Activated naive CD4-positive, alpha-beta T cell treated with anti-CD3 and anti-CD28 coated beads, Interleukin-2, amount 50 U/mL, for 24 hours (primary cell): Measurements from ENCODE around the gene GLIS2.
A peak's percentile ranks its signal among the peaks of the same experiment; 100 is the strongest.

ENCODE experiments used
- H3K27ac Mint-ChIP-seq: one replicate; pipeline ENCODE4 v1.8.0; 2021; ENCODE audit warnings: mild to moderate bottlenecking, mixed read lengths
- H3K27me3 Mint-ChIP-seq: one replicate; pipeline ENCODE4 v1.8.0; 2021; ENCODE audit warnings: mixed read lengths
- H3K36me3 Mint-ChIP-seq: one replicate; pipeline ENCODE4 v1.8.0; 2021; ENCODE audit warnings: mixed read lengths
- H3K4me1 Mint-ChIP-seq: one replicate; pipeline ENCODE4 v1.8.0; 2021; ENCODE audit warnings: mixed read lengths
- H3K4me3 Mint-ChIP-seq: one replicate; pipeline ENCODE4 v1.8.0; 2021; ENCODE audit warnings: mild to moderate bottlenecking, mixed read lengths
- H3K9me3 Mint-ChIP-seq: one replicate; pipeline ENCODE4 v1.8.0; 2021; ENCODE audit warnings: mixed read lengths

Gene GLIS2

DNA sequence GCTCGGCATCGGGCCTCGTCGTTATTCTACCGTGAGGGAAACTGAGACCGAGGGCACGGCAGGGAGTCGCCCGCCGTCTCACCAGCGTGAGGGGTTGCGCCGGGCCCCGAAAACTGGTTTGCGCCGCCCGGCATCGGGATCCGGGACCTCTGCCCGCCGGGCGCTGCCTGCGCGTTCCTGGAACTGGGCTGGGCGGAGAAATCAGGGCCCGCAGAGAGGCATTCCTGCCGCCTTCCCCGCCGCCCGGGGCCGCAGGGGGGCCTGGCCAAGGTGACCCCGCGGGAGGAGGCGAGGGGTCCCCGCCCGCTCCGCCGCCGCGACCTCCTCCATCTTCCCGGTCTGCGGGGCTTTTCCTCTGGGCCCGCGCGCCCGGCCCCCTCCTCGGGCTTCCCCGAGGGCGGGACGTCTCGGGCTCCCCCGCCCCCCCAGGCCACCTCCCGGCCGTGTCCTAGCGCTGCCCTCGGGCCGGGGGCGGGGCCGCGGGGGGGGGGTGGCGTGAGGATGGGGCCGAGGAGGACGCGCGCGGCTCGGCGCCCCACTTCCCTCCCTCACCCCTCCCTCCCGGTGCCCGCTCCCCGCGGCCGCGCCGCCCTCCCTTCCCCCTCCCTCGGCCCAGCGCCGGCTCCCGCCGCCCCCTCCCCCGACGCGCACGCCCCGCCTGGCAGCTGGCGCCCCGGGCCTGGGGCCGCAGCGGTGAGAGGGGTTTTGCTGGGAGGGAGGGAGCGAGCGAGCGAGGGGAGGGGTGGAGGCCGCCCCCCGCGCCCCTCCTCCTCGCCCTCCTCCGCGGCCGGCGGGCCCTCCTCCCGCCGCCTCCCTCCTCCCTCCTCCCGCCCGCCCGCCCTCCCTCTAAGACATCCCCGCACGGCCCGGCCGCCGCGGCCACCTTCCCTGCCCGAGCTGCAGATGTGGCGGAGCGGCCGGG is at the start of gene GLIS2:
Gene GLIS2, plus strand, starts transcription at position 882 of the 922 bp plus-strand sequence. CDS start 16,214 bp downstream, outside the sequence.
- H3K9me3 Mint-ChIP-seq = no peaks in the 10 kb centered on the region
- H3K27ac Mint-ChIP-seq = no peak within 1 kb of the TSS
- H3K4me1 Mint-ChIP-seq = peaks cover 11% of the 10 kb centered on the region
- no peaks in the 10 kb centered on the region for H3K36me3 Mint-ChIP-seq
- H3K27me3 Mint-ChIP-seq = peaks cover 15% of the 10 kb centered on the region
- H3K4me3 Mint-ChIP-seq = peak within 1 kb of the TSS; percentile 93

DNA sequence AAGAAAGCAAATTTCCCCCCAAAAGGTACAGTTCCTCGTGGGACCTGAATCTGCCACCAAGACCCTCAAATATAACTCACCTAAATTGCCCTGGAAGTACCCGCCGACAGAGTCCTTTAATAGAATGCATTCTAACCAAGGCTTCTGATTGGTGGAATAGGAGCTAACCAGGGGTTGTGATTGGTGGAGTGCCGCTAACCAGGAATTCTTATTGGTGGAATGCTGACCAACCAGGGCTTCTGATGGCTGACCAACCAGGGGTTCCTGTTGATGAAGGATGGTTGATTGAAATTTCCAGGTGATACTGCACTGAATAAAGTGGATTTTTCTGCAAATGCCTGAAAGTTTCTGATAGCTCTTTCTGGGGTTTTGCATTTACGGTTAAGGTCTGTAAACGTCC is 49.5 kb upstream of the GLIS2 start:
- H3K4me3 Mint-ChIP-seq = no peak overlapping the region
- peaks cover 7% of the 10 kb centered on the region for H3K36me3 Mint-ChIP-seq
- no peak overlapping the region for H3K27ac Mint-ChIP-seq
- H3K4me1 Mint-ChIP-seq = peaks cover 23% of the 10 kb centered on the region
- H3K9me3 Mint-ChIP-seq = no peaks in the 10 kb centered on the region
- no peaks in the 10 kb centered on the region for H3K27me3 Mint-ChIP-seq

DNA sequence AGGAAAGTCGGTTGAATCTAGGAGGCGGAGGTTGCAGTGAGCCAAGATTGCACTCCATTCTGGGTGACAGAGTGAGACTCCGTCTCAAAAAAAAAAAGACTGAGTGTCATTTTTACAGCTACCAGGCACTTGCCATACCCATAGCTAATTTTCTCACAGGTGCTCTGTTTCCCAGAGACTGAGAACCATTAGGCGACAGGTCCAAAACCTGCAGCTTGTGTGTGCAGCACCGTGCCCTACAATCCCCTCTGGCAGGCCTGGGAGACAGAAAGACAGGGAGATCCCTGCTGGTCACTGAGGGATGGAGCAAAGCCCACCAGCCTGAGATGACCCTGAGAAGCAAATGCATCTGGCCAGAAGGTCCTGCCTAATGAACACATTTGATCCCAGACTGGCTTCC is 45.8 kb upstream of the GLIS2 start:
- no peaks in the 10 kb centered on the region for H3K27me3 Mint-ChIP-seq

DNA sequence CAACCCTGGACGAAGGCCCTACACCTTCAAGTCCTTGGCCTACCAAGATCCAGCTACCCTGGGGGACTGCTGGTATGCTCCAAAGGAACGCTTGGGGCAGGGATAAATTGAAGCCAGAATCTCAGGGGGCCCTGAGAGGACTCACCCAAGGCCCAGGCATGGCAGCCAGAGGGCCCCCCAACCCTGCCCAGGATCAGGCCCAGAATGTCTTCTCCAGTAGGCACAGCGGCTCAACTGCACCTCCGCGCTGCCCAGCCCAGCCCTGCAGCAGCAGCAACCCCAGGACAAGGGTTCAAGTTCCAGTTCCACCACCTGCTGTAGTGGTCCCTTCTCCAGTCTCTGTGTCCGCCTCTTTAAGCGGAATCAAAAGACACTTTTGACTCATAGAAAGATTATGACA is 45.3 kb upstream of the GLIS2 start:
- peaks cover 19% of the 10 kb centered on the region for H3K4me1 Mint-ChIP-seq
- H3K4me3 Mint-ChIP-seq = peak overlapping the region; percentile 89
- H3K27me3 Mint-ChIP-seq = no peaks in the 10 kb centered on the region
- no peaks in the 10 kb centered on the region for H3K9me3 Mint-ChIP-seq
- no peaks in the 10 kb centered on the region for H3K36me3 Mint-ChIP-seq
- H3K27ac Mint-ChIP-seq = peak overlapping the region; percentile 95

More for the DNA sequence above, 45.8 kb upstream of the GLIS2 start:
- Mint-ChIP-seq H3K4me3 (peak overlapping the region; percentile 89), H3K36me3 (no peaks in the 10 kb centered on the region), H3K4me1 (peaks cover 19% of the 10 kb centered on the region), H3K27ac (peak overlapping the region; percentile 8), H3K9me3 (no peaks in the 10 kb centered on the region)

DNA sequence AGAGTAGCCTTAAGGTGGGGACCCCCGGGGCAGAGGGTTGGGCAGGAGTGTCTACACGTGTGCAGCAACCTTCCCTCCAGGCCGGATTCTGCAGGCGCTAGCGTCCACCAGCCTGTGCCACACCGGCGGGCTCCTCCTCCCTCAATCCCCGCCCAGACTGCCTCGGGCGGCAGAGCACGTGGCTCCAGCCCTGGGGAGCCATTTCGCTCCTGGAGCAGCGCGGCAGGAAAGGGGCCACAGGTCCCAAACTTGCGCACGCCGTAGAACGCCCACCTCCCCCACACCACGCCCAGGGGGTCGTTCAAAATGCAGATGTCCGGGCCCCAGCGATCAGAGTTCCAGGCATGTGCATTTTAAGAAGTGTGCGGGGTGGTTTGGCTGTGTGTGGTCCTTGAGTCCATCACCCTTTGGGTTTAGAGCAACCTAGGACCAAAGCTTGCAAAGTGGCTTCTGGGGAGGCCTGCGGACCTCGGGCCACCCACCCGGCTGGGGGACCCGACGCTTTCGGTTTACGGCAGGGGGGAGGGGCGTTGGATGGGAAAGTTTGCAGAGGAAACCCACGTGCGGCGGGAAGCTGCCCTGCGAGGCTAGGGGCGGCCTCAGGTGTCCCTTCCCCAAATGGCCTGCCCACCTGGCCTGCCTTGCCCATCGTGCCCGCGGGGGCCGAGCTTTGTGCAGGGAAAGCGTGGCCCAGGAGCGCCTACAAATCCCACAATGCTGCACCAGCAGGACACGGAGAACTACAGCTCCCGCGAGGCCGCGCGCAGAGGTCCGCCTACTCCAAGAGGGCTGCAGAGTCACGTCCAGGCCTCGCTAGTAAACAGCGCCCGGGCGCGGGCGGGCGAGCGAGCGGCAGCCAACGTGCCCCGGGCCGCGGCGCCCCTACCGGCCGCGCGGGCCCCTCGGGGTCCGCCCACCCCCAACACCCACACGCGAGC is 44.4 kb upstream of the GLIS2 start:
- Mint-ChIP-seq H3K27me3 (no peaks in the 10 kb centered on the region), H3K27ac (peak overlapping the region; percentile 95), H3K9me3 (no peaks in the 10 kb centered on the region), H3K4me3 (peak overlapping the region; percentile 89), H3K36me3 (no peaks in the 10 kb centered on the region), H3K4me1 (peaks cover 14% of the 10 kb centered on the region)

DNA sequence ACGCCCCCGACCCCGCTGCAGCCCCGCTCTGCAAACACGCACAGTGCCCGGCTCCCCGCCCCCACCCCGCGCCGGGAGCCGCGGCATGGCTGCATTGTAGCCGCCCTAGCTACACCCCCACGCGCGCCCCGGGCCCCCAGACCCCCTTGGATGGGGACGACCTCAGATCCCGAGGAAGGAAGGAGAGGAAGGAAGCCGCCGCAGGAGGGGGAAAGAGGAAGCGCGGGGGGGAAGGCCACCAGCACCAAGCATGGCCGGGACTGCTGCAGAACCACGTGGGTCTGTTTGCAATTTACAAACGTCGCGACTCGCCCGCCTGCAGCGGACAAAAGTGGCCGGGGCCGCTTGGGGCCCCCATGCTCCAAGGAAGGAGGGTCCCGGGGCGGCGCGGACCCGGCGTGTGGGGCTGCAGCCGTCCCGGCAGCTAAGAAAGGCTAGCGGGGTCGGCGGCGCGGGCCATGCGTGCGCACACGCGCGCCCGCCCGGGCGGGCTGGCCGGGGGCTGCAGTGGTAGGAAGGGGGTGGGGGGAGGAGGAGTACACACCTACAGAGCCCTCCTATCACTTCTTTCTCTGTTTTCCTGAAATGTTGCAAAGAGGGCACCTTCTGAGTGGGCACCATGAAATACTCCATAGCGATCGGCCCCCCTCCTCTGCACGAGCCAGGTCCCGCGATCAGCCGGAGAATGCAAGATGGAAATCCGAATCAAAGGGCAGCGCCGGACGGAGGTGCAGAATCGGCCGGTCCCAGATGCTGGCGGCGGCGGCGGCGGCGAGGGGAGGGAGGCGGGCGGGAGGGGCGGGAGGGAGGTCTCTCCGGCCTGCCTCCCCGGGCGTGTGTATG is 43.5 kb upstream of the GLIS2 start:
- Mint-ChIP-seq H3K27ac (peak overlapping the region; percentile 97), H3K4me3 (peak overlapping the region; percentile 93), H3K4me1 (peaks cover 14% of the 10 kb centered on the region), H3K9me3 (no peaks in the 10 kb centered on the region), H3K27me3 (no peaks in the 10 kb centered on the region), H3K36me3 (no peaks in the 10 kb centered on the region)

DNA sequence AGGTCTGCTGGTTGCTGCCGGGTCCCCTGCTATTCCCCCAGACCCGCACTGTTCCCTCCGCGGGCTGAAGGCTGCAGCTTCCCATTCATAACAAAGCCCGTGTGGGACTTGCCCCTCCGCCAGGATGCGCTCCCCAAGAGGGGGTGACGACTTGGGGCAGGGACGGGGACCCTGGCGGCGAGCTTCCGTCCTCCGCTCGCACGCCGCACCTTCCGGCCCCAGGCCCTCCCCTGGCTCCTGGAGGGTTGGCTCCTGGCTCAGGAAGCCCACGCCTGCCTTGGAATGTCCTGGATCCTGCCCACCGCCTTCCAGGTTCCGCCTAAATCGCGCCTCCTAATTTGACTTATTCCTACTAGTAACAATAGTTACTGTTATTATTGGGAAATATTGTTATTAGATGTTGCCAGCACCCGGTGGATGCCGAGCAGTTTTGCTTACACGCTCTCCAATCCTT is 42.0 kb upstream of the GLIS2 start:
- Mint-ChIP-seq H3K27me3 (no peaks in the 10 kb centered on the region), H3K4me3 (peak overlapping the region; percentile 89), H3K36me3 (no peaks in the 10 kb centered on the region), H3K9me3 (no peaks in the 10 kb centered on the region), H3K4me1 (peaks cover 7% of the 10 kb centered on the region), H3K27ac (peak overlapping the region; percentile 83)

DNA sequence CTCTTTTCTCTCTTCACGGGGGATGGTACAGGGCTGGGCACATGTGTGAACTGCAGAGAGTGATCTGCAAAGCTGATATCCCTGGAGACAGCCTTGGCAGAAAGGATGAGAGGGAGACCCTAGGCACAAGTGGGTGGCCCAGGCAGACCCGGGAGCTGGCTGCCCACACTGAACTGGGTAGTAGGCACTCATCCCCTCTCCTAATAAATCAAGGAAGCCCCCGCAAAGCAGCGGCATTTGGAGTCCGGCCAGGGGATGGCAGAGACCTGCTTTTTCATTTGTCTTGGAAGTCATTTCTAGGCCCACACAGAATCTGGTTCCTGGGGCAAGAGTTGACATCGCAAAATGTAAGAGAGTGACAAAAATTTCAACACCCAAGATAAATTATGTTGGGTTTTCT is 40.0 kb upstream of the GLIS2 start:
- Mint-ChIP-seq H3K4me3 (no peak overlapping the region), H3K36me3 (no peaks in the 10 kb centered on the region), H3K27me3 (no peaks in the 10 kb centered on the region), H3K27ac (no peak overlapping the region), H3K9me3 (no peaks in the 10 kb centered on the region), H3K4me1 (peaks cover 4% of the 10 kb centered on the region)

DNA sequence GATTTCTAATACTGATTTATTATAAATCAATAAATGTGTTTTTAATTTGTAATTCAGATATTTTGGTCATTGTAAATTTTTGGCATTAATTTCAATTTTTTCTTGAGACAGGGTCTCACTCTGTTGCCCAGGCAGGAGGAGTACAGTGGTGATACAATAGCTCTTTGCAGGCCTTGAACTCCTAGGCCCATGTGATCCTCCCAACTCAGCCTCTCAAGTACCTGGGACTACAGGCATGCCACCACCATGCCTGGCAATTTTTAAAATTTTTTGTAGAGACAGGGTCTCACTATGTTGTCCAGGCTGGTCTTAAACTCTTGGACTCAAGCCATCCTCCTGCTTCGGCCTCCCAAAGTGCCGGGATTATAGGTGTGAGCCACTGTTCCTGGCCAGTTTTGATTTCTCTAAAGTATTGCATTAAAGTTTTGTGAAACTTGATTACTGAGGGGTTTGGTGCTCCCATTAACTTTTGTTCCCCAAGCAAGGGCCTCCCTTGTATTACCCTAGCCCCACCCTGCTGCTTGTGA is 37.8 kb upstream of the GLIS2 start:
- Mint-ChIP-seq H3K9me3 (no peaks in the 10 kb centered on the region), H3K36me3 (no peaks in the 10 kb centered on the region), H3K27ac (no peak overlapping the region), H3K27me3 (peaks cover 2% of the 10 kb centered on the region), H3K4me1 (peaks cover 4% of the 10 kb centered on the region), H3K4me3 (no peak overlapping the region)

DNA sequence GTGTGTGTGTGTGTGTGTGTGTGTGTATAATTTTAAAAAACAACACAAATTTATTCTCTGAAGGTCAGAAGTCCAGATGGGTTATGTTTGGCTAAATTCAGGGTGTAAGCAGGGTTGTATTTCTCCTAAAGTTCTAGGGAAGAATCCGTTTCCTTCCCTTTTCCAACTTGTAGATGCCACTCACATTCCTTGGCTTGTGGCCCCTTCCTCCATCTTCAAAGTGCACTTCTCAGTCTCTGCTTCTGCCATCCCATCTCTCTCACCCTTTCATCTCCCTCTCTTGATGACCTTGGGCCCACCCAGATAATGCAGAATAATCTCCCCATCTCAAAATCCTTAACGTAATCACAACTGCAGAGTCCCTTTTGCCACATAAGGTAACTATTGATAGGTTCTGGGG is 35.2 kb upstream of the GLIS2 start:
- H3K4me3 Mint-ChIP-seq = no peak overlapping the region
- no peaks in the 10 kb centered on the region for H3K4me1 Mint-ChIP-seq
- no peak overlapping the region for H3K27ac Mint-ChIP-seq
- no peaks in the 10 kb centered on the region for H3K9me3 Mint-ChIP-seq
- no peaks in the 10 kb centered on the region for H3K36me3 Mint-ChIP-seq
- H3K27me3 Mint-ChIP-seq = peaks cover 11% of the 10 kb centered on the region

DNA sequence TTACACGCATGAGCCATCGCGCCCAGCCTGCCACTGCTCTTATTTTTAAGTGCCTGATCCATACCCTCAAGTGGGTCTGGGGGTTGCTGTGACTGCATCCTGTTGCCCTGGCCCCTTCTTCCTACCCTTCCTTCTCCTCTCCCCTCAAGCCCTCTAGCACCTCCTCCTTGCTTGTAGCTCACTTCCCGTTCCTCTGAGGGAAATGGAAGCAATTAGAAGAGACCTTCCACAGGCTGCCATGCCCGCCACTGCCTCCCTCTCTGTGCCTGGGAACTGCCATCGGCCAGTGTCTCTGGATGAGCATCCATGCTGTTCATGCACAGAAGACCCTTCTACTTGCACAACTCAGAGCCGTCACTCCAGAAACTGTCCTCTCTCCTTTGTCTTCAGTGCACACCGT is 32.4 kb upstream of the GLIS2 start:
- H3K4me1 Mint-ChIP-seq = peaks cover 8% of the 10 kb centered on the region
- H3K27ac Mint-ChIP-seq = no peak overlapping the region
- no peaks in the 10 kb centered on the region for H3K9me3 Mint-ChIP-seq
- H3K36me3 Mint-ChIP-seq = no peaks in the 10 kb centered on the region
- H3K27me3 Mint-ChIP-seq = peaks cover 11% of the 10 kb centered on the region
- no peak overlapping the region for H3K4me3 Mint-ChIP-seq

DNA sequence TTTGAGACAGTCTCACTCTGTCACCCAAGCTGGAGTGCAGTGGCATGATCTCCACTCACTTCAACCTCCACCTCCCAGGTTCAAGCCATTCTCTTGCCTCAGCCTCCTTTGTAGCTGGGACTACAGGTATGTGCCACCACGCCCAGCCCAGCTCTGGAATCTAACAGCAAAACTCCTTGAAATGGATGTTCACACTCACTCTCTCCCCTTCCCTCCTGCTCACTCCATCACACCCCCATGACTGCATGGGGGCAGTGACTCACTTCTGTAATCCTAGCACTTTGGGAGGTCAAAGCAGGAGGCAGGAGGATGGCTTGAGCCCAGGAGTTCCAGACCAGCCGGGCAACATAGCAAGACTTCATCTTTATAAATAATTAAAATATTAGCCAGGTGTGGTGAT is 31.9 kb upstream of the GLIS2 start:
- Mint-ChIP-seq H3K27ac (no peak overlapping the region), H3K27me3 (peaks cover 11% of the 10 kb centered on the region), H3K4me1 (peaks cover 11% of the 10 kb centered on the region), H3K36me3 (no peaks in the 10 kb centered on the region), H3K9me3 (no peaks in the 10 kb centered on the region), H3K4me3 (no peak overlapping the region)

DNA sequence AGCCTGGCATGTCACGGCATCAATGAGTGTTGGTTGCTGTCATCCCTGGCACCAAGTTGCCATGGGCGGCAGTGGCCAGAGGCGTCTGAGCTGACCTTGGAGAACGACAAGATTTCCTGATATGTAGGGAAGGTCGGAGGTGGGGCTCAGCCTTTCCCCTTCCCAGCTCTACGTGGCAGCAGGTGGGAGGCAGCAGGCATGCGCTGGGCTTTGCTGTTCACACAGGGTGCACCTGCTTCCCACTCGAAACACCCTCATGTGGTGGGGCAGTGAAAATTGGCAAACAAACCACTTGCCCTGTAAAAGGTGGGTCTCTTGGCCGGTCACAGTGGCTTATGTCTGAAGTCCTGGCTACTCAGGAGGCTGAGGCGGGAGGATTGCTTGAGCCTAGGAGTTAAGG is 30.7 kb upstream of the GLIS2 start:
- peaks cover 11% of the 10 kb centered on the region for H3K27me3 Mint-ChIP-seq
- no peaks in the 10 kb centered on the region for H3K9me3 Mint-ChIP-seq
- no peak overlapping the region for H3K27ac Mint-ChIP-seq
- H3K4me3 Mint-ChIP-seq = no peak overlapping the region
- H3K4me1 Mint-ChIP-seq = peaks cover 11% of the 10 kb centered on the region
- no peaks in the 10 kb centered on the region for H3K36me3 Mint-ChIP-seq

DNA sequence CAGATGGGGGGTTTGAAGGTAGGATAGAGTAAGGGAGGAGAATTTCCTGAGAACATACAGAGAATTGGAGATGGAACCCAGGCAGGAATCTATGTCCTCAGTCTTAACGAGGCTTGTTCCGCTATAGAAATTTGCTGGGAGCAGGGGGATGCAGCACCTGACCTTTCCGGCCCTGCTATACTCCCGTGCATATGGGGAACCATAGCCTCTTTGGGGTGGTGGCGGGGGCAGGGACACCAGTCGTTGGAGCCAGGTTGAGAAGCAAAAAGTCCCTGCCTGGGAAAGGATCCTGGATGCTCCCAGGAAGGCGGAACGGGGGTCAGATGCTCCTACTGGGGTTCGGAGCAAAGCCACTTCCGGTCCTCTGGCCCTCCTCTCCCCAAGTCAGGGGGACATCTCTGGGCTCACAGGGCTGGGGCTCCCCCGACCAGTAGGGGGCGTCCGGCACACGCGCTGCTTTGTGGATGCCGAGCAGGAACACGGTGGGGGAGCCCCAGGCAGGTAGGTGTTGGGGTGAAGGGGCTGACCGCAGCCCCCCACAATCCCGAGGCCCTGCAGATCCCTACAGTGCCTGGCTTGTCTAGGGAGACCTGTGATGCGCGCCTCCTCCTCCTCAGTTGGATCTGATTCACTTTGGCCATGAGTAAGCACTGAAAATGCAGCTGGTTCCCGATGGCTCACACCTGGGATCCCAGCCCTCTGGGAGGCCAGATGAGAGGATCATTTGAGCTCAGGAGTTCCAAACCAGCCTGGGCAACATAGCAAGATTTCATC is 27.5 kb upstream of the GLIS2 start:
- Mint-ChIP-seq H3K9me3 (no peaks in the 10 kb centered on the region), H3K4me1 (peaks cover 12% of the 10 kb centered on the region), H3K27me3 (peaks cover 9% of the 10 kb centered on the region), H3K36me3 (no peaks in the 10 kb centered on the region), H3K4me3 (no peak overlapping the region), H3K27ac (no peak overlapping the region)
